Epithelial cell of proximal tubule (primary cell): ENCODE results near the gene PEX12. TPM values are rescaled to one million over a fixed set of nuclear protein-coding genes. Genes with fewer than 3 reads are reported as not detected.

ENCODE experiments used
- DNase-seq: peaks from one replicate; pipeline ENCODE4 v3.0.0-alpha.2; 2011; ENCODE audit warnings: low read depth
- H3K4me3 ChIP-seq: 2 replicates; pipeline ENCODE4 v1.5.1; 2011; ENCODE audit warnings: low read depth, mild to moderate bottlenecking, low read length
- total RNA-seq: library from RNA; depleted of rRNA; stranded (reverse); fragments of >200 nt; gene quantifications from 2 replicates; pipeline ENCODE4 v1.2.3, GENCODE V29; 2015
- TF ChIP-seq, protein P1 (sequence below): conservative IDR thresholded peaks from 2 replicates; pipeline ENCODE4 v1.5.1; 2012; ENCODE audit warnings: low read depth, mild to moderate bottlenecking, low read length

The PEX12 gene
- total RNA-seq, result 2.0 and 4.2 TPM in 2 replicates

DNA sequence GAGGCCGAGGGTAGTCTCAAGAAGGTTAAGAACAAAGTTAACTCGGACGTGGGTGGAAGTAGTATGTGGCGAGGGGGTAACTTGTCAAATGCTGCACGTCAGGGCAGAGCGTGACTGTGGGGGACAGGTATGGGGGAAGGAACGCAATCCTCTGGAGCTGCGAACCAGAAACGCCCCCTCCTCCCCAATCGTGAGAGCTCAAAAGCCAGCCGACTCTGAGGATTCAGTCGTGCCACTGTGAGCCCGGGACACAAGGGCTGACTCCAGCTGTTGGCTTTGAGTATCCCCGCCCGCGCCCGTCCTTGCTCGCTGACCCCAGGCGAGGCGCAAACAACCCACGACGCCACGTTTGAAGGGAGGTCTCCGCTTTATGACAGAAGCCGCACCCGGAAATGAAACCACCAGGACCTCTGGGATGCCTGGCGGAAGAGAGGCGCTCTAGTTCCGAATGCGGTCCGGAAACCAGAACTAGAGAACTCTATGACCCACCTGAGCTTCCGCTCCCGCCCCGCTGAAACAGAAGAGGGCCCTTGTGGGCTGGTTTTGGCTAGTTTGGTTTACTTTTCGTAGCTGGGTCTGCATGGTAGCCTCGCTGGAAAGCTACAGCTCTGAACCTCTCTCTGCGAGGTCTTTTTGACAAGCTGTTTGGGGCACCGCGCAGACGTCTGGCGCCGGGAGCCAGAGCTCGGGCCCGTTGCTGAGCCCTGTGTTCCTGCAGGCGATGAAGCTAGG, at the start of gene PEX12:
PEX12 (minus strand) TSS at position 375 of the 732 bp plus-strand sequence. CDS start 550 bp downstream, outside the sequence.
- TF ChIP-seq, protein P1, sequence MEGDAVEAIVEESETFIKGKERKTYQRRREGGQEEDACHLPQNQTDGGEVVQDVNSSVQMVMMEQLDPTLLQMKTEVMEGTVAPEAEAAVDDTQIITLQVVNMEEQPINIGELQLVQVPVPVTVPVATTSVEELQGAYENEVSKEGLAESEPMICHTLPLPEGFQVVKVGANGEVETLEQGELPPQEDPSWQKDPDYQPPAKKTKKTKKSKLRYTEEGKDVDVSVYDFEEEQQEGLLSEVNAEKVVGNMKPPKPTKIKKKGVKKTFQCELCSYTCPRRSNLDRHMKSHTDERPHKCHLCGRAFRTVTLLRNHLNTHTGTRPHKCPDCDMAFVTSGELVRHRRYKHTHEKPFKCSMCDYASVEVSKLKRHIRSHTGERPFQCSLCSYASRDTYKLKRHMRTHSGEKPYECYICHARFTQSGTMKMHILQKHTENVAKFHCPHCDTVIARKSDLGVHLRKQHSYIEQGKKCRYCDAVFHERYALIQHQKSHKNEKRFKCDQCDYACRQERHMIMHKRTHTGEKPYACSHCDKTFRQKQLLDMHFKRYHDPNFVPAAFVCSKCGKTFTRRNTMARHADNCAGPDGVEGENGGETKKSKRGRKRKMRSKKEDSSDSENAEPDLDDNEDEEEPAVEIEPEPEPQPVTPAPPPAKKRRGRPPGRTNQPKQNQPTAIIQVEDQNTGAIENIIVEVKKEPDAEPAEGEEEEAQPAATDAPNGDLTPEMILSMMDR, result no peak
- peak within 1 kb of the TSS; percentile 84 for H3K4me3 ChIP-seq
- no peak for DNase-seq

DNA sequence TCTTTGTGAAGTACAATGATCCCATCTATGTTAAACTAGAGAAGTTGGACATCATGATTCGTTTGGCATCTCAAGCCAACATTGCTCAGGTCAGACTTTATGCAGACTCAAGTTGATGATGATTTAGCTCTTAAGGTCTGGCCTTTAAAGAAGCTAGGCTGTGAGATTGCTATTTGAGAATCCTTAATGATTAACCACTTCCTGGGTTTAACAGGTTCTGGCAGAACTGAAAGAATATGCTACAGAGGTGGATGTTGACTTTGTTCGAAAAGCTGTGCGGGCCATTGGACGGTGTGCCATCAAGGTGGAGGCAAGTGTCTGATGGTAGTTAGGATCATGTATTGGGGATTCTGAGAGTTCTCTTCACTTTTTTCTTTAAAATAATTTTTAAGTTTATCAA, 49.0 kb upstream of the PEX12 start:
- TF ChIP-seq, protein P1, result no peak
- no peak for DNase-seq
- no peak overlapping the region for H3K4me3 ChIP-seq

DNA sequence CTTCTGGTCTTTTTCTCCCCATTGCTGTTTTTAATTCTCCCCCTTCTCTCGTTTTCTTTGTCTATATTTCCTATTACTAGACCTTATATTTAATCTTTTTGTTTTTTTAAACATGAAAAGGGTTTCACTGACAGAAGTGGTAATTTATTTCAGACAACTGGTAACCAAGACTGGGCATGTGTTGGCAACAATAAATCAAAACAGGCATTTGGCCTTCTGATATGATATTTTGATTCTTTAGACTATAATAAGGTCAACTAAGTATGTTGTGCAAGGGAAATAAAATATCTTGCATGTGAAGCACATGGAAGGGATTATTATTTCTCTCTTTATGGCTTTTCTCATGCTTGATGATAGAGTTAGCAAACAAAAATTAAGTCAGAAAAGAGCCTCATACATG, 43.4 kb upstream of the PEX12 start:
- H3K4me3 ChIP-seq, result no peak overlapping the region
- no peak for DNase-seq
- TF ChIP-seq, protein P1, result no peak

DNA sequence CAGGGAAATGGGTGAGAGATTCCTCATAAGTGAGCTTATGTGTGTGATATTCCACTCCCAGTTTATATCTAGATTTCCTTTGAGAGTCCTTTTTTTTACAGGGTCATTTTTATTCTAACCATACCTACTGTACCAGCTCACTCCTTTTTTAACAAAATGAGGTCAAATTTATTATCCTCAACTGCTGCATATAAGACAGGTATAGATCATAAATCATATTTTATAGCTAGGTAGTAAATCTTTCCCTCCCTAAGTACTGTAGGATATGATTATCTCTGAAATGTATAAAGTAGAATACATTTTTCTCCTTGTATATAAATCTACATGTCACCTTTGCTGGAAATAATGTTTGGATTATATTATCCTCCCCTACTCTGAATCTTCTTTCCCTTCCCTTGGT, 40.3 kb upstream of the PEX12 start:
- no peak overlapping the region for H3K4me3 ChIP-seq
- TF ChIP-seq, protein P1, result no peak
- no peak for DNase-seq

DNA sequence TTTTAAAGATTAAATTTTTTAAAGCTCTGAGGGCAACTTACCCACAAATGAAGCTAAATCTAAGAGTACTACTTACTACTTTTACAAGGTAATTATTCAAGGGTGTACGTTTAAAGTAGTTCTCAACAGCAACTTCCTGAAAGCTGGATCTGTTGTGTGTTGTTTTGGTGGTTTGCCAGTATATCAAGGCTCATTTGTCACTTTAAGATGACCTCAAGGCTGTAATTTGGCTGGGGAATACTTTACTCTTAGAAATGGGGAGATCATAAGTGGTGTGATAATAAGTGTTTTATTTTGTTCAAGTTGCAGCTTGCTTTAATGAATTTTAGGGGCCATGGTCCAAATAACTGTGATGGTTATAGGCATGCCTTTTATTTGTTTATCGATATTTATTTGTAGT, 39.1 kb upstream of the PEX12 start:
- no peak overlapping the region for H3K4me3 ChIP-seq
- TF ChIP-seq, protein P1, result no peak
- DNase-seq, result no peak

DNA sequence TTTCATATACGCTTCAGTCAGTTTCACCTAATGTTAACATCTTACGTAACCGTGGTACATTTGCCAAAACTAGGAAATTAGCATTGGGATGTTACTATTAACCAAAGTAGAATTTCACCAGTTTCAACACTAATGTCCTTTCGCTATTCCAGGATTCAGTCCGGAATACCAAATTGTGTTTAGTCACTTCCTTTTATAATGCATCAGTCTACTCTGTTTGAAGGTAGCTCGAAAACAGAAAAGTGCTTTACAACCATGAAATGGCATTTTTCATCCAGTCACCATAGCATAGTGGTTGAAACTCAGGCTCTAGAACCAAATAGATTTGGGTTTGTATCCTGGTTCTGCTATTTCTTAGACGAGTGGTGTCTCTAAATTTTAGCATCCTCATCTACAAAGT, 38.2 kb upstream of the PEX12 start:
- no peak overlapping the region for H3K4me3 ChIP-seq
- no peak for DNase-seq
- TF ChIP-seq, protein P1, result no peak

DNA sequence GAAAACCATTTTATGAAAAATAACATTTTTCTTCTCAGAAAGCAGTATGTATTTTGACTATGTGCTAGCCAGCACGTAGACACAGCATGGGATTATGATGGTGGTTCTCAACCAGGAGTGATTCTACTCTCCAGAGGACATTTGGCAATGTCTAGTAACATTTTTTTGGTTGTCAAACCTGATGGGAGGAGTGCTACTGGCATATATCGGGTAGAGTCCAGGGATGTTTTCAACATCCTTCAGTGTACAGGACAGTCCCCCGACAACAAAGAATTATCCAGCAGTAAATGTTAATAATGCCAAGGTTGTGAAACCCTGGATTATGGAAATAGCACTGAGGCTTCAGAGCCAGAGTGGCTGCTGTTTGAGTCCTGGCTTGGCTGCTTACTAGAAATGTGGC, 36.4 kb upstream of the PEX12 start:
- TF ChIP-seq, protein P1, result no peak
- no peak overlapping the region for H3K4me3 ChIP-seq

More for the DNA sequence above, 36.4 kb upstream of the PEX12 start:
- DNase-seq, result no peak
